SK-N-MC (cell line): Measurements from ENCODE around the gene MAMDC4.

ENCODE experiments used
- EZH2 ChIP-seq: fragments of 200-600 bp; sonication (generic); IDR thresholded peaks from one replicate; pipeline ENCODE4 v1.6.1; 2017; ENCODE audit warnings: antibody characterized with exemption
- POLR2AphosphoS5 ChIP-seq: IDR thresholded peaks from 2 replicates; pipeline ENCODE4 v1.6.1; 2012; ENCODE audit warnings: mild to moderate bottlenecking, low read depth, low read length, borderline replicate concordance

DNA sequence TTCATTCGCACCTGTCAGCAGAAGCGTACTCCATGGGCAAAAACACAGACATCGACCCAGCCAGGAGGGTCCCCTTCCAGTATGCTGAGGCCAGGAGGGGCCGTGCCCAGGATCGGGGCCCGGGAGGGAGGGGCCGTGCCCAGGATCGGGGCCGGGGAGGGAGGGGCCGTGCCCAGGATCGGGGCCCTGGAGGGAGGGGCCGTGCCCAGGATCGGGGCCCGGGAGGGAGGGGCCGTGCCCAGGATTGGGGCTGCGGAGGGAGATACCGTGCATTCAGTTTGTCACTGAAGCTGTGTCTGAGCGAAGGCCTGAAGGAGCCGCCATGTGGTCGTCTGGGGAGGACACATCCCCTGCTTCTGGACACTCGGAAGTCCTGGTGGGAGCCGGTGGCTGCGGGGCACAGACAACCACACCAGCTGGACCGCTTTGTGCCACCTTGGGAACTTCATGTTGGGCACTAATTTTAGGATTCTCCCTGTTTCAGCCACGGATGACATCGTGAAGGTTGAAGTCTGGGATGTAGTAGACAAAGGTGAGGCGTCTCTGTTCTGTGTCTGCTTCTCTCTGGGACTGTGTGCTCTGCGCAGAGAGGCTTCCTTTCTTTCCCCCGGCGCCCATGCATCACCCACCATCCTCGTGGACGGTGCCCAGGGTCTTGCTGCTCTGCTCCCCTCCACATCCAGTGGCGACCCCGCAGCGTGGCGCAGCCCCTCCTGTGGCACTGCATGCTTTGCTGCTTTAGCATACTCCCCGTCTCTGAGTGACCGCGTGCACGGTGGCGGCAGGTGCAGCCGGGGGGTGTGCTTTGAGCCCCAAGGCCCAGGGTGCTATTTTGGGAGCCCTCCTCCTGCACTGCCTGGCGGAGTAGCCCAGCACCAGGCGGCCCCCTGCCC lies 26.6 kb upstream of the MAMDC4 start:
- TF ChIP-seq POLR2AphosphoS5 (no peak), EZH2 (no peak)
